ENCODE results near the gene IDUA. TPM values are rescaled to one million over a fixed set of nuclear protein-coding genes. Genes with fewer than 3 reads are reported as not detected.

The IDUA gene
- total RNA-seq, 1 donor from 2014 or later: 46.0 TPM

DNA sequence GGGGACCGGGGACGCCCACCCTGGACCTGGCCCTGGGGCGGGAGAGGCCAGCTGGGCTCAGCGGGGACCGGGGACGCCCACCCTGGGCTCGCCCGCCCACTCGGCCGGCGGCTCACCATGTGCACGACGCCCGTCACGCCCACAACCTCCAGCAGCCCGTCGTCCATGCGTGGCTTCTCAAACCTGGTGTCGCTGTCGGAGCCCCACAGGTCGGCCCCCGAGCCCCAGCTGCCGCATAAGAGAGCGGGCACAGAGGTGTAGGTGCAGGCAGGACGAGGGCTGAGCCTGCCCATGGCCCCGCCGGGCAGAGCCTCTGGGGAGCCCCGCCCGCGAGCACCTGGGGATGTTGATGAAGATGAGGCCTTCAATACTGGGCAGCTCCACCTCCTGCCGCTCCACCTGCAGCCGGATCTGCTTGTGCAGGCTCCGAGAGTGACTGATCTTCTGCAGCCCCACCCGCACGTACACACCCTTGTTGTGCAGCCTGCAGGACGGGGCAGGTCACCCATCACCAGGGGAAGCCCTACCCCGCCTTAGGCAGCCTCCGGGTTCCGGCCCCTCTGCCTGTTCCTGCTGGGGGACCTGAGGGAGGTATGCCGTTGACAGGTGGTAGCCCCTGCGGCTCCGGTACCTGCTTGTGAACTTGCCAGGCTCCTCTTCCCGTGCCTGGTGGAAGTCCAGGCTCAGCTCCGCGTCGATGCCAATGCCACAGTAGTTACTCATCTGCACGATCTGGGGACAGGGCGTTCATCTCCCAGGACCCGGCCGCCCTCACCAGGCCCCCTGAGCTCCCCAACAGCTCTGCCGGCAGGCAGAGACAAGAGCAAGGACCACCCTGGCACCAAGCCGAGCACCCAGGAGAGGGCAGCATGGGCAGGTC lies 25.3 kb upstream of the IDUA start:
- no peak overlapping the region for H3K4me3 Mint-ChIP-seq (ENCODE audit: unreplicated experiment)
- peak; percentile 91 for DNase-seq (ENCODE audit: low spot score)
- no peaks in the 10 kb centered on the region for H3K27me3 Mint-ChIP-seq (ENCODE audit: low read depth)
- H3K9me3 Mint-ChIP-seq (ENCODE audit: low read depth): no peaks in the 10 kb centered on the region
- peaks cover 6% of the 10 kb centered on the region for H3K36me3 Mint-ChIP-seq (ENCODE audit: low read depth)
- no peaks in the 10 kb centered on the region for H3K4me1 Mint-ChIP-seq (ENCODE audit: low read depth)
- TF ChIP-seq, protein P1, sequence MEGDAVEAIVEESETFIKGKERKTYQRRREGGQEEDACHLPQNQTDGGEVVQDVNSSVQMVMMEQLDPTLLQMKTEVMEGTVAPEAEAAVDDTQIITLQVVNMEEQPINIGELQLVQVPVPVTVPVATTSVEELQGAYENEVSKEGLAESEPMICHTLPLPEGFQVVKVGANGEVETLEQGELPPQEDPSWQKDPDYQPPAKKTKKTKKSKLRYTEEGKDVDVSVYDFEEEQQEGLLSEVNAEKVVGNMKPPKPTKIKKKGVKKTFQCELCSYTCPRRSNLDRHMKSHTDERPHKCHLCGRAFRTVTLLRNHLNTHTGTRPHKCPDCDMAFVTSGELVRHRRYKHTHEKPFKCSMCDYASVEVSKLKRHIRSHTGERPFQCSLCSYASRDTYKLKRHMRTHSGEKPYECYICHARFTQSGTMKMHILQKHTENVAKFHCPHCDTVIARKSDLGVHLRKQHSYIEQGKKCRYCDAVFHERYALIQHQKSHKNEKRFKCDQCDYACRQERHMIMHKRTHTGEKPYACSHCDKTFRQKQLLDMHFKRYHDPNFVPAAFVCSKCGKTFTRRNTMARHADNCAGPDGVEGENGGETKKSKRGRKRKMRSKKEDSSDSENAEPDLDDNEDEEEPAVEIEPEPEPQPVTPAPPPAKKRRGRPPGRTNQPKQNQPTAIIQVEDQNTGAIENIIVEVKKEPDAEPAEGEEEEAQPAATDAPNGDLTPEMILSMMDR (IDR thresholded peaks at IDR 0.05): no peak
- H3K27ac Mint-ChIP-seq (ENCODE audit: unreplicated experiment): no peak overlapping the region

DNA sequence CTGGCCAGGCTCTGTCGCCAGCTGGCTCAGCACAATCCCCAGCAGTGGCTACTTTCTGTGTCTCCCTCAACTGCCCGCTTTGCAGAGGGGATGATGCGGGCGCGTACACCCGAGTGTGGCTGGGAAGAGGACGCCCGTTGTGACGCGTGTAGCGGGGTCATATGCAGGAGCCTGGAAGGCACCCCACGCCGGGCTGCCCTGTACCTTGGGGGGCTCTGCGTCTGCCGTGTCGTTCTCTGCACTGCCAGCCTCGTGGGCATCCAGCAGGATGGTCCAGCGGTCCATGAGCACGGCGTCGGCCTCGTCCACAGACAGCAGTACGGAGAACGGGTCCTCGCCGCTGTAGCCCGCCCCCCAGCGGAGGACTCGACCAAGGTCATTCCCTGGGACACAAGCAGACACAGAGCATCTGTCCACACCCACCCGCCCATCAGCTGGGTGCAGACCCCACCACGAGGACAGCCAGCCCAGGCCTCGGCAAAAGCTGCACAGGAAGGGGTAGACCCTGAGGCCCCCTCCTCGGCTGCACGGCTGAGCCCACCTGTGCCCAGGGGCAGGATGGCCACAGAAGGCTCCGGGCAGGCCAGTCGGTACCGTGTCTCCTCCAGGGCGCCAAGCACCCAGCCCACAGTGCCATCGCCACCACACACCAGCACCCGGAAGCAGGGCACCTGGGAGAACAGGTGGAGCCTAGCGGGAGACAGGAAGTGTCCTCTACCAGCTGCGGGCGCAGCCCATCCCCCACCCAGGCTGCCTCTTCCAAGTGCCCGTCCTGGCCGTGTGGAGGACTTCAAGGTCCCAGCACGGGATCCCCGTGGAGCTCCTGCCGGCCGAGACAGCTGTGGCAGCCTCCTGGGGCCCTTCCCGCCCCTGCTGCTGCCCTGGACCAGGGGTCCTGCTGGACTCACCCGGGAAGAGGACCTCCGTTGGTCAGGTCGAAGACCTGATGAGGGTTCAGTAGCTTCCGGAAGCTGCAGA lies 24.3 kb upstream of the IDUA start:
- Mint-ChIP-seq H3K9me3 (ENCODE audit: low read depth) (no peaks in the 10 kb centered on the region), H3K27me3 (ENCODE audit: low read depth) (no peaks in the 10 kb centered on the region), H3K27ac (ENCODE audit: unreplicated experiment) (no peak overlapping the region), H3K4me3 (ENCODE audit: unreplicated experiment) (no peak overlapping the region), H3K4me1 (ENCODE audit: low read depth) (no peaks in the 10 kb centered on the region), H3K36me3 (ENCODE audit: low read depth) (peaks cover 6% of the 10 kb centered on the region)
- TF ChIP-seq, protein P1 (IDR thresholded peaks at IDR 0.05): no peak
- peak; percentile 94 for DNase-seq (ENCODE audit: low spot score)

DNA sequence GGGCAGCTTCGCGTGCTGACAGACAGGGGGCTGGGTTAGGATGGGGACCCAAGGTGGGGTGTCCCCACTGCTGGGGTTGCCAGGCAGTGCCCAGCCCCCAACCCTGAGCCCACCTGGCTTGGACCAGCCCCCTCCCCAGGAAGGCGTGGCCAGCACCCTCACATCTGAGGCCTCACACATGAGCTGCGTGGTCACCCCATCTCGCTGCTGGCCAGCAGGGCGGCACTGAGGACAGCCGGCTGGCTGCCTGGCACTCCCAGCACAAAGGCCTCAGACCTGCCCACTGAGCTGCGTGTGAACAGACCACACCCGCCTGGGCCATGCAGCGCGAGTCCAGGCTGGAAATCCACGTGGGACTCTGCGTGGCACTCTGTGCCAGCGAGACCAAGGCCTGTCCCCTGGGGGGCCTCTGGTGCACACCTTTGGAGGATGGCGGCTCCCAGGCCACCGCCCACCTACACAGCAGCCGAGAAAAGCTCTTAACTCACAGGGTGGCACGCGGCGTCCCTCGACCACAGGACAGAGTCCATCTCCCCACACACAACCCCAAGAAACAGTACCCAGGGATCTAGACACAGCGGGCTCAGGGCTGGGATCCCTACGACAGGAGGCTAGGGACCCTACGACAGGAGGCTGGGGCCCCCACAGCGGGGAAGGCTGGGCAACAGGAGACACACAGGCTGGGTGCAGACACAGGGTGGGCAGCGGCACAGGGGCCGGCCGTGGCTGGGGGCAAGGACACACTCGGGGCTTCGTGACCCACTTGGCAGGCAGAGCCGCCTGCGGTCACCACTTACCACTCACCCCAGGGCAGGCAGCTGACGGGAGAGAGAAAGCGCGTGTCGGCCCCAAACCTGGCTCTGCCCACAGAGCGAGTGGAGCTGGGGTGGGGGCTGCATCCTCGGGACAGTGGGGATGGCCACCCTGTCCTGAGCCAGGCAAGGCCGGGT lies 23.3 kb upstream of the IDUA start:
- no peaks in the 10 kb centered on the region for H3K9me3 Mint-ChIP-seq (ENCODE audit: low read depth)
- peaks cover 4% of the 10 kb centered on the region for H3K36me3 Mint-ChIP-seq (ENCODE audit: low read depth)
- no peak overlapping the region for H3K27ac Mint-ChIP-seq (ENCODE audit: unreplicated experiment)
- no peaks in the 10 kb centered on the region for H3K27me3 Mint-ChIP-seq (ENCODE audit: low read depth)
- H3K4me1 Mint-ChIP-seq (ENCODE audit: low read depth): no peaks in the 10 kb centered on the region
- DNase-seq (ENCODE audit: low spot score): peak; percentile 88
- TF ChIP-seq, protein P1 (IDR thresholded peaks at IDR 0.05): no peak
- no peak overlapping the region for H3K4me3 Mint-ChIP-seq (ENCODE audit: unreplicated experiment)

DNA sequence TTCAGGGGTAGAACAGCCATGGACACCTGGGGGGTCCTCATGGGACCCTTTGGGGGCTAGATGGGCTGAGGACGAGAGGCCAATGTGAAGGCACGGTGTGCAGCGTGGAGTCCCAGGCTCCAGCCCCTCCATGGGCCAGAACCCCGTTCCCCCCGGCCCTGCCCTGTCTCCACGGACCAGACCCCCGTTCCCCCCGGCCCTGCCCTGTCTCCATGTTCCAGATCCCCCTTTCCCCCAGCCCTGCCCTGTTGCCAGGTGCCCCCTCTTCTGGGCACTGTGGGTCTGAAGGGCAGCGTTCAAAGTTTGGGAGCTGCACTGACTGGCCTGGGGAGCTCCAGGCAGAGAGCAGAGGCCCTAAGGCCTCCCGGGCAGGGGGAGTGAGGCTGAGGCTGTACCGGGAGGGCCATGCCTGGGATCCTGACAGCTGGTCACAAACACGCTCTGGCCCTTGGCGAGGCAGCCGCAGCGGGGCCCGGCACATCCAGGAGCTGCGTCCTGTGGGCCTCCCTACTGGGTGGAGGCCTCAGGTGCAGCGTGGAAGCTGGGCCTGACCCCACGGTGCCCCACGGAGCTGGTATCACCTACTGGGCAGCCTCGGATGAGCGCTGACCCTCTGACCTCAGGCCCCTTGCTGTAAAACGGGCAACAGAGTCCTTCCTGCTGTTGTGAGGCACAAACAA lies 22.4 kb upstream of the IDUA start:
- H3K27ac Mint-ChIP-seq (ENCODE audit: unreplicated experiment): no peak overlapping the region
- peak; percentile 79 for DNase-seq (ENCODE audit: low spot score)
- H3K4me3 Mint-ChIP-seq (ENCODE audit: unreplicated experiment): no peak overlapping the region
- H3K27me3 Mint-ChIP-seq (ENCODE audit: low read depth): no peaks in the 10 kb centered on the region
- TF ChIP-seq, protein P1 (IDR thresholded peaks at IDR 0.05): no peak
- peaks cover 2% of the 10 kb centered on the region for H3K36me3 Mint-ChIP-seq (ENCODE audit: low read depth)
- H3K4me1 Mint-ChIP-seq (ENCODE audit: low read depth): no peaks in the 10 kb centered on the region
- H3K9me3 Mint-ChIP-seq (ENCODE audit: low read depth): no peaks in the 10 kb centered on the region
